NCI-H146 treated with DMSO at 0.1 percent for 48 hours (cell line): ENCODE results near the gene ZNF507.

ENCODE experiments used
- DNase-seq: peaks from one replicate; lab custom pipeline; 2025; ENCODE audit not compliant: unreplicated experiment; lab: John Stamatoyannopoulos, UW

Gene ZNF507

DNA sequence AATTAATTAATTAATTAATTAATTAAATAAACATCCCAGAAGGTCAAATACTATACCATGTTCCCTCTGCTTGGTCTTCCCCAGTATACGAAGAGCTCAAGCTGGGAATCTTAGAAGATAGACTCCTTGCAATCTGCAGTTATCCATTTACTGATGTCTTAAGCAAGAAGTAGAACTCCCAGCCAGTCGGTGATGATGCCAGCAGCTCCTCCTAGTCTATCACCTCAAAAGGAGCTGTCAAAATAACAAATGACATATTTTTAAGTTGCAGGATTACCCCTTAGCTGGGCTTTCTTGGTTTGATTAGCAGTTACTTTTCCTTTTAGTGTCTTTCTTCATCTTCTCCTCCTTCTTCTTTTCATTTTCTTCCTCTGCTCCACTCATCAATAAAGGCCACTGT, 6.0 kb upstream of the ZNF507 start:
- no peak for DNase-seq

DNA sequence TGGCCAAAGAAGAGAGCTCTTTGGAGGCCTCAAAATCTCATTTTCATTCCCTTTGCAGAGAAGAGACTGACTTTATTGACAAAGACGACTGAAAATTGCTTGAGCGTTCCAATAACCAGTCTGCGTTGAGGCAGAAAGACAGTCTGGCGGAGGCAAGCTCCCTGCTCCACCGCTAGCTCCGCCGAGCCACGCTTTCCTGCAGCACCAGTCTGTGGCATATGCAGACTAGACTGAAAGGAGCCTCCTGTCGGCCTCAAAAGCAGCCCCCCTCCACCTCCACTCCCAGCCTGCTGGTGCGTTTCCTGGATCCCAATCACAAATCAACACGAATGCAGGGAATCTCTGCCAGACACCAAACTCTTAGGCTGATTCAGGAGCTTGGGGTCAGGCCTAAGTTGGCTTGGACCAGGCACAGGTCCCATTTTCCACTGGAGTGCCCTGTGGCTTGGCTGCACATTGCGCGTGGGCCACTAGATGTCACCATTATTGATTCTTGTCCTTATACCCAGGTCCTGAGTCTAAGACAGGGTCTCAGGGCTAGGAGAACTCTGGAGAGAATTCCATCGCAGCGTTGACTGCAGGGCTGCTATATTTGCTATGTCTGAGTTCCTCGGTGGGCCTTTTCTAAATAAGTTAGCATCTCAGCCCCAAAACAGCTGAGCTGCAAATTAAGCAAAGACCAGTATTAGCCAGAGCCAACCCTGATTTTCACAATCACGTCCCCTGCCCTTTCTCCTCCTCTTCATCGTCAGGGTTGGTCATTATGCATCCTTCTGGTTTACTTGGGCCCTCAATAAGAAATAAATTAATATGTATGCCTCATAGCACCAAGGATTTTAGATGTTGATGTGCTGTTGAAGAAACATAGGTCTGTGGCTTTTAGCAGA, 5.2 kb upstream of the ZNF507 start:
- DNase-seq, result peak; percentile 56

GRCh38 chr19:32342695-32343094, 2.7 kb upstream of the ZNF507 start:
- DNase-seq, result no peak

GRCh38 chr19:32343550-32344262, 1.7 kb upstream of the ZNF507 start:
- peak; percentile 33 for DNase-seq

GRCh38 chr19:32346901-32347300, 1.5 kb downstream of the ZNF507 start:
- DNase-seq, result no peak

- no peak for DNase-seq
These were observed 2.2 kb downstream of the ZNF507 start for GRCh38 chr19:32347573-32347972.

GRCh38 chr19:32349051-32349450, 3.6 kb downstream of the ZNF507 start:
- DNase-seq, result no peak

DNA sequence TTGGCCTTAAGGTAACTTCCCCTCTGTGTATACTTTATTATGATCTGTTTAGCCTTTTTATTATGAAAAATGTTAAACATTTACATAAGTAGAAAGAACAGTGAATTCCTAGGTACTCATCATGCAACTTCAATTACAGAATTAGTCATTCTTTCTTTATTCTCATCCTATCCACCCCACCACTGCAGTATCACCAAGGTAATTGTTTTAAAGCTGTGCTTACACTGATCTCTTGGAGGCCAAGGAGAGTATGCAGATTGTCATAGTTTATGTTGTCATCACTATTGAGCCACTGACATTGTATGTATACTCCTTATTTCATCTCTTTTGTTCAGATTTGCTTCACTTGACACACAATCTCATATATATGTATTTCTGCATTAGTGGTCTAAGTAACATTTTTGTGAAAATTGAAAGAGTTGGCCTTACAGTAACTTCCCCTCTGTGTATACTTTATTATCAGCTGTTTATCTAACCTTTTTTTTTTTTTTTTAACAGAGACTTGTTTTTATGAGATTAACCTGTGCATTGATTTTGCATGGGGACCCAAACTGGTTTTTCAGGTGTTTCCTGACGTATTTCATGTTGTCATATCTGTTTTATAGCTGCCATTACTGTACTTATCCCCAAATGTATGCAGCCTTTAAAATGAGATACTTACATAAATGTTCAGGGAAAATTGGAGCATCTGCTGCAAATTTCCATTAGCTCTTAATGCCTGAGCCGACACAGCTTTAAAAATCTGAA, 4.5 kb downstream of the ZNF507 start:
- DNase-seq, result no peak

- no peak for DNase-seq
These were observed 5.1 kb downstream of the ZNF507 start for GRCh38 chr19:32350471-32350865.

DNA sequence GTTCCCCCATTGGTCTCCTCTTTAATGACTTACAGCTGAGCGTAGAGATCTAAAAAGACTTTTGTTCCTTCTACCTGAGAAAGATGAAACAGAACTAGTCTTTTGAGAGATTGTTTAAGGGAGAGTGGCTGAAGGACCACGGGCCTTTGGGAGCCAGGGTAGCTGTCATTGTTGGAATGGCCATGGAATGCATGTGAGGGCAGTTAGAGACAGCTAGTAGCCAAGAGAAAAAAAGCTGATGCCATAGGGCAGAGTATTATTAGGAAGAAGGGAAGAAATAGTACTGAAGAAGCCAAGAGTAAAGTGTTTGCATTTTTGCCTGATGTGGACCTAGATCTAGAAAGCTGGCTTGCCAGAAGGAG, 5.6 kb downstream of the ZNF507 start:
- no peak for DNase-seq

GRCh38 chr19:32352241-32352630, 6.8 kb downstream of the ZNF507 start:
- no peak for DNase-seq

DNA sequence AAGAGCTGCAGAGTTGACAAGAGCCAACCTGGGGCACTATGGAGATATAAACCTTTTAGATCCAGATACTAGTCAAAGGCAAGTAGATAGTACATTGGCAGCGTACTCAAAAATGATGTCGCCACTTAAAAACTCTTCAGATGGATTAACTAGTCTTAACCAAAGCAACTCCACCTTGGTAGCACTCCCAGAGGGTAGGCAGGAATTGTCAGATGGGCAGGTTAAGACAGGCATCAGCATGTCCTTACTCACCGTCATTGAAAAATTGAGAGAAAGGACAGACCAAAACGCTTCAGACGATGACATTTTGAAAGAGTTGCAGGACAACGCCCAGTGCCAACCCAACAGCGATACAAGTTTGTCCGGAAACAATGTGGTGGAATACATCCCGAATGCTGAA, 8.9 kb downstream of the ZNF507 start:
- no peak for DNase-seq

GRCh38 chr19:32355309-32355708, 9.9 kb downstream of the ZNF507 start:
- DNase-seq, result no peak

- DNase-seq, result no peak
These were observed 12.3 kb downstream of the ZNF507 start for GRCh38 chr19:32357720-32358119.

GRCh38 chr19:32358321-32358720, 12.9 kb downstream of the ZNF507 start:
- no peak for DNase-seq

DNA sequence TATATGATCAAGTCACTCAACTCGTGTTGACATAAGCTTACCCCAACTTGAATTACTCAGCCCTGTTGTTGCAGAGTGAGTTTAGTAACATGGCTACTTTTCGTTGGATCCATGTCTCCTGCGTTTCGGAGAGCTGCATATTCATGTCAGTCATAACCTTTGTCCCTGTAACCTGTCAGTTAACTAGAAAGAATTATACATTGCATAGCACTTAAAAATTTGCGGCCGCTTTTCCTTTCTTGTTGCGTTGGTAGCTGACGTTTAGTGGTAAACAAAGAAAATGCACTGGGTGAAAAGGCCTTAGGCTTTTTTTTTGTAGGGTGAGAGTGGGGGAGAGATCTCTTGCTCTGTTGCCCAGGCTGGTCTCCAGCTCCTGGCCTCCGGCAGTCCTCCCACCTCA, 14.2 kb downstream of the ZNF507 start:
- no peak for DNase-seq

DNA sequence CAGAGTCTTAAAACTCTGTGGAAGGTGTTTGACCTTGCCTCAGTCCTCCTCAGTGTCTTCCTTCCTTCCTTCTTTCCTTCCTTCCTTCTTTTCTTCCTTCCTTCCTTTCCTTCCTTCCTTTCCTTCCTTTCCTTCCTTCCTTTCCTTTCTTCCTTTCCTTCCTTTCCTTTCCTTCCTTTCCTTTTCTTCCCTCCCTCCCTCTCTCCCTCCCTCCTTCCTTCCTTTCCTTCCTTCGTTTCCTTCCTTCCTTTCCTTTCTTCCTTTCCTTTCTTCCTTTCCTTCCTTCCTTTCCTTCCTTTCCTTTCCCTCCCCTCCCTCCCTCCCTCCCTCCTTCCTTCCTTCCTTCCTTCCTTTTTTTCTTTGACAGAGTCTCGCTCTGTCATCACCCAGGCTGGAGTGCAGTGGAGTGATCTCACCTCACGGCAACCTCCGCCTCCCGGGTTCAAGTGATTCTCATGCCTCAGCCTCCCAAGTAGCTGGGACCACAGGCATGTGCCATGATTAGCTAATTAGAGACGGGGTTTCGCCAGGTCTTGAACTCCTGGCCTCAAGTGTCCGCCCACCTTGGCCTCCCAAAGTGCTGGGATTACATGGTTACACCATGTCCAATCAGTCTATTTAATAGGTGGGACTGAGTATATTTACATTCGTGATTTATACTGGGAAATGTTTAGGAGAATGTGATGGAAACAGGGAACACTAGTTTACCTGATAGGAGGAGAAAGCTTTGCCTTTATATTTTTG, 16.3 kb downstream of the ZNF507 start:
- DNase-seq, result no peak

DNA sequence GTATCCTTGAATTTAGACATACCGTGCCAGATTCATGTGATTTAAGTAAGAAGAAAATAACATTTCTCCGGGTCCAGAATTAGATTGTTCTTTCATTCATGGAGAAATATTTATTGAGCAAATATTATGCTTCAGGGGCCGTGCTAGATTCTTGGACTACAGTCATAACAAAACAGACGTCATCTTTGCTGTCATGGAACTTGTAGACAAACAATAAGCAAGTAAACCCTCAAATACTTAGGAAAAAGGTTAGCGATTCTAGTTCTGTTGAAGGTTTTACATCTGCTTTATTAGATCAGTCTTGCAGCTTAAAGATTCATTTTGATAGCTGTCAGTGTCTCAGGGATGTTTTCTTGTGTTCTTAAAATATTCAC, 16.9 kb downstream of the ZNF507 start:
- no peak for DNase-seq

GRCh38 chr19:32363175-32363574, 17.8 kb downstream of the ZNF507 start:
- DNase-seq, result no peak

DNA sequence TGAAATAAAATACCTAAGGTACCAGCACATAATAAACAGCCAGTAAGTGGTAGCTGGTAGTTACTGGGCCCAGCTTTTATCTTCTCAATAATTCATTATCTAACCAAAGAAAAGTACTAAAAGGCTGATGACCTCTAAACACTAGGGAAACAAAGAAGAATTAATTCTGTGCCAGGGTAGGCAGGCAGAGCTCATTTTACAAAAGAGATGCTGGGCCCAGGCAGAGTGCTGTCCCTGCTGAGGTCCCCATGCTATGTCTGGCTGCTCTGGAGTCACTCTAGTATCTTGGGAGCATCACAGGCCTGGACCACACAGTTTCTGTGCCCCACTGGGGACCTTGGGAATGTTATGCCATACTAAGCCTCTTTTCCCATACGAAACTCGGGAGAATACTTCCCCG, 18.2 kb downstream of the ZNF507 start:
- no peak for DNase-seq

GRCh38 chr19:32364040-32364439, 18.6 kb downstream of the ZNF507 start:
- no peak for DNase-seq
